GM21737 (cell line): ENCODE results near the gene PRKAG2.
"Not testable (repeated sequence)": the region's sequence is repeated elsewhere in the genome, so short reads cannot be mapped to it uniquely, and the experiment has no call there.

ENCODE experiments used
- ATAC-seq: cut with Tn5 transposase; IDR thresholded peaks from one replicate; pipeline ENCODE4 v1.9.1; 2021; ENCODE audit warnings: mild to moderate bottlenecking, moderate library complexity; ENCODE audit not compliant: unreplicated experiment

Gene PRKAG2

DNA sequence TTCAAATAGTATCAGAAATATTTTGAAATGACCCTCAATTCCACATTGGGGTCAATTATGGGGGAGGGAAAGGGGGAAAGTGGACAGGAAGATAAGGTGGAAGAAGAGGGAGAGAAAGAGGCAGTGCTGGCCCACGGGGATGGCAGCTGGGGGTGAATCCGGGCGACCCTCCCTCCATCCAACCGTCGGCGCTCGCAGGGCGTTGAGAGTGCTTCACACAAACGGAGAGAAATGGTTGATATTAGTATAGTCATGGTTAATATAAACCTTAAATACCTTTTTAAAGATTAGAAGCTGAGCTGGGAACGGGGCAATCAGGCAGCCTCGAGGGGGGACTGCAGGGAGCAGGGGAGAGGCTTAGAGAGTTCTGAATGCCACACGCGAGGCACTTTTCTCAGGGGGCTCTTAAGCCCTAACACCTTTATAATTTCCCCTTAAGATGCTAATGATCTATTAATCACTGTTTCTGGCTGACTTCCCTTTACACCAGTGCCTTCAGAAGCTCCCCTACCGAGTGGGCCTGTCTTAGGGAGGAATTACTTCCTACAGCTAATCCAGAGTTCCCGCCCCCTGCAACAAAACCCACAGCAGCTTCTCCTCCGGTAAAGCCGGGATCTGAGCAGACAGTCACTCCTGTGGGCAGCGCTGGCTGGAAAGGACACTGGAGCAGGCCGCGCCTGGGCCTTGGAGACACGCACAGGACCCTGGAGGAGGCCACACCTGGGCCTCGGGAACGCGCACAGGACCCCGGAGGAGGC, 39.5 kb downstream of the PRKAG2 start:
- no peak for ATAC-seq

DNA sequence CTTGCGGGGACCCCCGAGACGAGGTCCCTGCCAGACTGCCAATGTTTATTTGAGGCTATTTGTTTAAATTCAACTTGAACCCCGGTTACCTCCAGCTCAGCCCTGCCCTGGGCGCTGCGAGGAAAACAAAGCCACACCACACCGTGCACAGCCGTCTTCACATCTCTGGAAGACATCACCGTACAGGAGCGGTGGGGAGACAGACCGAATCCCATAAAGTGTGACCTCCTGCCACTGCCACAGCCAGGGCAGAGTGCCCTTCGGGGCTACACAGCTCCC, 40.0 kb downstream of the PRKAG2 start:
- ATAC-seq, result no peak

DNA sequence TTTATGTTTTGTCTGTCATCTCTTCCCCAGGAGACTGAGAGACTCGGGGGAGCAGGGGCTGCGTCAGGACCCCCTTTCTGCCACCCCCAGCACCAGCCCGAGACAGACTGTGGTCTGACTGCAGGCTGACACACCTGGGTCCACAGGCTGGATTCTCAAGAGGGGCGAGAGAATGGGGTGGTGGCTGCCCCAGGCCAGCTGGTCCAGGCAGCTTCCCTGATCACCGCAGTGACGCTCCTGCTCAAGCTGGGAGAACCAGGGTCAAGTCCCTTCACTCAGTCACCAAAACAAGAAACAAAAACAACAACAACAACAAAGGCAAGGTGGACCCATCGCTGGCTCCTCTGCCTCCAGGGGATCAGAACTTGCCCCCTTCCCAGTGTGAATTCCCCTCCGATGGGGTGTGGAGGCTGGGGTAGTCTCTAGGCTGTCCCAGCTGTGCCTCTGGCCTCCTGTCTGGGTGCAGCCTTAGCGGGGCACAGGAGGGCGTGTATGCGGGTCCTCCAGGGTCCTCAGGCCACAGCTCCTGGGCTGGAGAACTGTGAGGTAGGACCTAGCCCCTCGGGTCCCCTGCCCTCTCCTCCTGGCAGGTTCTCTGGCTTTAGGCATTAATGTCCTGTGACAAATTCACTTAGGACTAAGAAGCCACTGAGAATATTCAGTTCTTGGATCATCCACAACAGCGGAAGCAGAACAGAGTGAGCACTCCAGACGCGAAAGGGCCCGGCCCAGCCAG, 40.6 kb downstream of the PRKAG2 start:
- ATAC-seq, result no peak

DNA sequence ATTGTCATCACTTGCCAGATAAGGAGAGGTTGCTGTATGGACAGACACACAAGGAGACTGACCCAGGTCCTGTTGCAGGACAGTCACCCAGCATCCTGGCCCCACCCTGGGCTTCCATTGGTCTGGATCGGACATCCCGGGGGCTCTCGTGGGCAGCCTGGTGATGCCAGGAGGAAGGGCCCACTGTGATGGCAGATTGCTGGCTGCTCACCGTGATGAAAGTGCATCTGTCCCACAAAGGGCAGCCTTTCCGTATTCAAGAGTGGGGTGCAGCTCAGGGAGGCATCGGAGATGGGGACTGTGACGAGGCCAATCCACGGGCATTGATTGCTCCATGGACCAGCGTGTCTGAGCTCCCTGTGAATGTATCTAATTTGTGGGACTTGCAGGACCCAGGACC, 41.3 kb downstream of the PRKAG2 start:
- ATAC-seq, result no peak

DNA sequence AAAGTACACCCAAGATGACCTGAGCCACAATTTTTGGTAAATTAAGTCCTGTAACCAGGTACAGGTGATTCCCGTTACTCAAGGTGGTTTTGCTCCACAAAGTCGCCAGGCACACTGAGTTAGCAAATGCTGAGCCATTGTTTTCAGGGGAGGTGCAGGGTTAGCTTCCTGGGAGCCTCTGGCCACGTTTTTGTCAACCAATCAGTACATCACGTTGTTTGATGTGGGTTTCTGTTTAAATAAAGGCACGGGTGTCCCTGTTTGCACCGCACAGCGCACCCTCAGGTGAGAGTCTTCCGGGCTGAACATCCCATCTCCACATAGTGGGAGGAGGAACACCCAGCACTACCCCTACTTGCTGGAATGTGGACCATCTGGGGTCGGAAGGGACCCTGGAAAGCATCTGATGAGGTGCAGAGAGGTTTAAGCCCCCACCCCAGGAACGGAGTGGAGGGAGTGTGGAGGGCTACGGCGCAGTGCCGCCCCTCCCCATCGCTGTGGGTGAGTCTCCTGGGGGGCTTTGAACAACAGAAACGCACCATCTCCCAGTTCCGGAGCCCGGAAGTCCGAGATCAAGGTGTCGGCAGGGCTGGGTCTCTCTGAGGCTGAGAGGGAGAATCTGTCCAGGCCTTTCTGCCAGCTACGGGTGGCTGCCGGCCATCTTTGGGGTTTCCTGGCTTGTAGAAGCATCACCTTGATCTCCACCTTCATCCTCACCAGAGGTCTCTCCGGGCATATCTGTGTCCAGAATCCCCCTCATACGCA, 42.5 kb downstream of the PRKAG2 start:
- ATAC-seq, result no peak

DNA sequence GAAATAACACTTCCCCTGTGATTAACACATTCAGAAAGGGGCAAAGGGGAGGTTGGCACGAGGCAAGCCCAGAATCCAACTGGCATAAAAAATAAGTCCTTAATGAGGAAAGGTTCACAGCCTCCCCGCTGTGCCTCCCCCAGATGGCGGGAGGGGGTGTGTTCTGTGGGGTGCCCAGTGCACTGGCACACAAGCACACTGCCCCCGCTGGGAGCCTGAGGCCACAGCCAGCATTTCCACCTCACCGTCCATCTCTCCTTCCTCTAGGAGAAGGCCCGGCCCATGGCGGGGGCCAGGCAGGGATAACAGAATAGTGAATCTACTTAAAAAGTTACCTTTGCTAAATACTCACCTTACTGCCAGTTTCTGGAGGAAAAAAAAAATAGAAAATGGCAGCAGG, 43.2 kb downstream of the PRKAG2 start:
- ATAC-seq, result no peak

DNA sequence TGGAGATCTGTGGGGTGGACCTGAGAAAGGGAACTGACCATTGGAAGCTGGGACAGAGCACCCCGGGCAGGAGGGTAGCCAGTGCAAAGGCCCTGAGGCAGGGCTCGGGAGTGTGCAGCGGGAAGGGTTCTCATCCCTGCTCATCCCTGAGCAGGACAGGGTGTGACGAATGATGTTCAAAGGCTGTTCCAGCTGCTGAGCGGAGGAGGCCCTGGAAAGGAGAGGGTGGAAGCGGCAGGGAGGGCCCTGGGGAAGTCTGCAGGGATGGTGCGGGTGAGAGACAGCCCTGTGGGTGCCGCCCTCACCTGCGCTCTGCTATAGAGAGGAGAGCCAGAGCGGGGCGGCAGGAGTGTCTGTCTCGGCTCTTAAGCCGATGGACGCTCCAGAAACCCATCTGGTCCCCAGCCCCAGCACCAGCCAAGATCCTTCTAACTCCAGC, 43.7 kb downstream of the PRKAG2 start:
- no peak for ATAC-seq

DNA sequence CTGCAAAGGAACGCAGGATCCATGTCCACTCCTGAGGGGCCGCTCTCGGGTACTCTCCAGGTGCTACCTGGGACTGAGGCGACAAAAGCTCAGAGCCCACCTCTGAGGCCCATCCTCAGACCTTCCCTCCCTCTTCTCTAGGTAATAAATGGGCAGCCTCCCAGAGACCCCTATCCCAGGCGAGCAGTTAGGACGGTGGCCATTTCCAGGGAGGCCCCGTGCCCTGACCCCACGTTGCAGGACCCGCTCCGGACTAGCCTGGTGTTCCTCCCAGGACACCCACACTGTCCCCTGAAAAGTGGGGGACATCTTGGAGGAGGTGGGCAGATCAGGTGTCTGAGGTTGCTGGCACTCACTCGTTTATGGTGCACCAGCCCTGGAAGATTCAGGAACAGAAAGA, 44.3 kb downstream of the PRKAG2 start:
- no peak for ATAC-seq

DNA sequence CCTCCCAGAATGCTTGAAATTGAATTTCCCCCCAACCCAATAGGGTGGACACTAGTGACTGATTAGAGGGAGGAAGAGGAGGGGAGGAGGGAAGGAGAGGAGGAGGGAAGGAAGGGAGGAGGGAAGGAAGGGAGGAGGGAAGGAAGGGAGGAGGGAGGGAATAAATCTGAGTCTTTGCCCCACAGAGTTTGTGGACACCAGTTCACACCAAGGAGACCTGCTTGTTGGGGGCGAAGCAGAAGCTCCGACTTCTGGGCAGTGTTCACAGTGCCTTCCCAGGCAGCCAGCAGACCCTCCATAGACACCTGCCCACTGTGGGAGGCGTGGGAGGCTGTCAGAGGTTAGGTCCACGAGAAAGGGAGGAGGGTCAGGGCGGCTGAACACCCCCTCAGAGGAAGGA, 44.8 kb downstream of the PRKAG2 start:
- no peak for ATAC-seq

DNA sequence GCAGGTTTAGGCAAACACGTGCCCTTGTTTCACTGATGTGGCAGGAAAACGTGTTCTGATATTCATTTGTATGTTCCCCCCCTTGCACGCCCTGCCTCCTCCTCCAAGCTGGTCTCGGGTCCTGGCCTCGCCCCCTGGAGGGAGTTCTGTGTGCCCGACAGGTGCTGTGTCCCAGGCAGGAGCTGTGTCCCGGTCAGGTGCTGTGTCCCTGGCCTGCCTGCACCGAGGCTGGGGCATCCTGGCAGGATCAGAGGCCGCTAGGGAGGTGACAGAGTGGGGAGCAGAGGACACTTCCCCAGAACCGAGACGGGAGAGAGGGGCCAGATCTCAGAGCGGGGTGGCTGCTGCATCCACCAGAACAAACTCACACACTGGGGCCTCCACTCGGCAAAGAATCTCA, 45.3 kb downstream of the PRKAG2 start:
- no peak for ATAC-seq

DNA sequence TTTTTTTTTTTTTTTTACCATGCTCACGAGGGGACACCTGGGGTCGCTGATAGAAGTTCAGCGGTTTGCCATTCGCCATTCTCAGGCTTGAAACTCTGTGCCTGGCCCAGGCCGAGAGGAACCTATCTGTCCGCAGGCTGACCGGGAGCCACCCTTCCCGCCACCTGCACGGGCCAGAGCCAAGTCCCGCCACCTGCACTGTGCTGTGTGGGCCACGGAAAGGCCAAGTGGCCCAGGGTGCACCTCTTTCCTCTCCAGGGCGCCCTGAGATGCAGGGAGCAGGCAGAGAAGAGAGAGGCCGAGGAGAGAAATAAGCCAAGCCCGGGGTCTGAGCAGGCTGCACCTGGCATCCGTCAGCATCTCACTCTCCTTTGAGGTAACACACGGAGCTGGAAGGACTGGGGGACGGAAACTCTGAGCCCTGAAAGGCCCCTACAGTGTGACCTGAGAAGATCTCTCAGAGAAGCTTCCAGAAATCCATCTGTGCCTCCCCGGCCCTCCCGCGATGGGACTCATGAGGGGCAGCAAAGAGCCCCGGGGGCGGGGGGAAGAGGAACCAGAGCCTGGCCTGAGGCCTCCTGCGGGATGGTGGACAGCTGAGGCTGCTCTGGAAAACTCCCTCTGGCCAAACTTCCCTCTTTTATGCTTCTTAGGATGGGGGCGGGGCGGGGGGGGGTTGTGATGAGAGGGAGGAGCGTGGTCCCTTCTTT, 46.6 kb downstream of the PRKAG2 start:
- no peak for ATAC-seq

DNA sequence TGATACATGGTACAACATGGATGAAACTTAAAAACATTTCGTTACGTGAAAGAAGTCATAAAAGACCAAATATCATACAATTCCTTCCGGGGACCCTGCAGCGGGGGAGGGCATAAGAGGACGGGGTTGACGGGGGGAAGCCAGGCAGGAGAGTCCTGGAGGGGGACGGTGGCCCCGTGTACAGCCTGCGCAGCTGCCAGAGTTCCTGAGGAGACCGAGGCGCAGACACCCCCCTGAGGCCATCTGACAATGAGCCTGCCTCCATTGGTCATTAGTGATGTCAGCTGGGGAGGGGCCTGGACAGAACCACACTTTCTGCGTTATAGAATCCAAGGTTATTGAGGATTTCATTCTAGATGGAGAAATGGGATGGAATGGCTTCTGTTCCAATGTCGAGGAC, 47.2 kb downstream of the PRKAG2 start:
- no peak for ATAC-seq

DNA sequence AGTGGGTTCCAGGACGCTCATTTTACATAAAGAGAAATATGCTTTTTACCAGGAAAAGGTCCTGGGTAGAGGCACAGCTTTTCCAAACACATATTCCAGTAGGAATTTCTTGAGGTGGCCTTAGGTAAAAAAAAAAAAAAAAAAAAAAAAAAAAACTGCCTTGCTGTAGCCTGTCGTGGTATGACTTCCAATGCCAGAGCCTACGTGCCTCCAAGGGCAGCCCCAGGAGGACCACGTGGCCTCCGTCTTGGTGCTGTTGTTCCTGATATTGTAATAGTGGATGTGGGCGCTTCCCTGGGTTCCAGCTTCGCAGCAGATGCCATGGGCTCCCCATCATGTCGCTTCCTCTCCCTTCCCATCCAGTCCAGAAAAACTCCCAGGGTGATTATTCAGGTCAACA, 49.3 kb downstream of the PRKAG2 start:
- ATAC-seq, result no peak

DNA sequence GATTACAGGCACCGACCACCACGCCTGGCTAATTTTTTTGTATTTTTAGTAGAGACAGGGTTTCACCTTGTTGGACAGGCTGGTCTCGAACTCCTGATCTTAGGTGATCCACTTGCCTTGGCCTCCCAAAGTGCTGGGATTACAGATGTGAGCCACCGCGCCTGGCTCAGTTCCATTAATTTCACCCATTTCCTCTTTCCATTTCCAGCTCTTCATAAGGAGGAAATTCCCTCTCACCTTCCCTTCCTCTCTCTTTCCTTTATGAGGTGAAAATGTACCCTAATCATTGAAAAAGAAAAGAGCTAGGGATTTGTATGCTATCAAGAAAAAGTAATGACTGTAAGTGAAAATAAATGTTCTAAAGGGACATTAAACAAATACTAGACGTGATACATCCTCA, 50.6 kb downstream of the PRKAG2 start:
- not testable (repeated sequence) for ATAC-seq

DNA sequence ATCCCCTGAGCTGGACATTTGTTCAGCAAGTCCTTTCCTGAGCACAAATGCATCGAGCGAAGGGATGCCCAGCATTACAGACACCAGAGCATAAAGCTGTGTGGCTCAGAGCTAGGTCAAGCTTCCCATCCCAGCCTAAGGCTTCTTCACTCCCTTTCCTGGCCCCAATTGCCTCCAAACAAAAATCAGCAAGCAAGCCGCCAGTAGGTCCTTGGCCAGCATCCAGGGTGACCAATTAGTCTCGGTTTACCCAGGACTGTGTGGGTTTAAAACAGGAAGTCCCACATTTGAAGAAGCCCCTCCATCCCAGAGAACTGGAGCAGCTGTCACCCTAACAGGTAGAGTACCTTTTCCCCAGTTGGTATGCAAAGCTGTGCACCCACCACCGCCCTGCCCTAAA, 51.2 kb downstream of the PRKAG2 start:
- ATAC-seq, result no peak

DNA sequence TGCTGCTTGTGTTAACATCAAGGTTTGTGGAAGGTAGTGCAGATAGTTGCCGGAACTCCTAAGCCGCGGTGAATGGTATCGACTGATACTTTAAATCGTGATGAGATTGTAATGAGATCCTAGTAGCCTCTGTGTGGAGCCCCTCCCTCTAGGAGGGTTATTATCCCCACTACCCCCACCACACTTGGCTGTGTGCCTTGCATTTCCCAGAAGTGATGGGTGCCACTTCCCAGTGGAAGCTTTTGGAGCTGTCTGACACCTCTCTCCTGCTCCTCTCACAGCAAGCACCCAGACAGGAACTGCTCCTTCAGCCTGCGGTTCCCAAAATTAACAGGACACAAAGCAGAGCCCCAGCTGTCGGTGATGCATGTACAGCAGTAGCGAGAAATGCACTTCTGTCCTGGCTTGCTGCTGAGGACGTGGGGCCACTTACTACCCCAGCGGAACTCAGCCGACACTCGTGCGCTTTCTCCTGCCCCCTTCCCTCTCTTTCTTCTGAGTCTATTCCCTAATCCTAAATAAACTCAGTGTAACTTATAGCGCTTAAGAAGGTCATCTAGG, 52.5 kb downstream of the PRKAG2 start:
- no peak for ATAC-seq

DNA sequence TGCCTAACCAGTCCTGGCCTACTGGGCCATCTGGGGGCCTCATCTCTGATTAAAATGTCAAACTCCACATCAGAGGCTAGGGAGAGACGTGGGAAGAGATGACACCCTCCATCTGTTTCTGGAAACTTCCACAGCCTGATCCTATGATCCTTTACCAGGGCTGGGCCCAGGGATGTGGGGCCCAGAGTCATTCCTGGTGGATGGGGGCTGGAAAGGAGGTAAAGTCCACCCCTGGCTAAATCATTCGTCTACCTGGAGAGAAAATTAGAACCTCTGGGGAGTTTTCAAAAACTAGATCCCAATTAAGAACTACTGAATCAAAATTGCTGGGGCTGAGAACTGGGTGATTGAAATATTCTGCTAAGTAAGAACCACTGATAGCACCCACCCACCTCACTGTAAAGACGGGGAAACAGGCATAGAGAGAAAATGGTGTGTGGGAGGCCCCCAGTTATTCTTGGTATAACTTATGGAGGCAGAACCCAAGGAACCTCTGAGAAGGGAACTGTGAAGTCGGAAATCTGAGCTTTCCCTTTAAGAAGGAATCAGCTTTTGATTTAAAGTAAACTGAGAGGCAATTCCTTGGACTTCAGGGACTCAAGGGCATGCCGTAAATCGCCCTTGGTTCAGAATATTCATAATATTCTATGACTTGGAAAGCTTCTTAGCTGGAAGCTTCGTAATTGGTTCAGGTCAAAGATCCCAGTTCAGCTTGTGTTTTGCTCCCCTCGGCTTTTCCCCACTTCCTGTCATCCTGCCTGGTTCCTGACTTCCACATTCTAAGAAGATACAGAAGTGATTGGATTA, 53.1 kb downstream of the PRKAG2 start:
- no peak for ATAC-seq

DNA sequence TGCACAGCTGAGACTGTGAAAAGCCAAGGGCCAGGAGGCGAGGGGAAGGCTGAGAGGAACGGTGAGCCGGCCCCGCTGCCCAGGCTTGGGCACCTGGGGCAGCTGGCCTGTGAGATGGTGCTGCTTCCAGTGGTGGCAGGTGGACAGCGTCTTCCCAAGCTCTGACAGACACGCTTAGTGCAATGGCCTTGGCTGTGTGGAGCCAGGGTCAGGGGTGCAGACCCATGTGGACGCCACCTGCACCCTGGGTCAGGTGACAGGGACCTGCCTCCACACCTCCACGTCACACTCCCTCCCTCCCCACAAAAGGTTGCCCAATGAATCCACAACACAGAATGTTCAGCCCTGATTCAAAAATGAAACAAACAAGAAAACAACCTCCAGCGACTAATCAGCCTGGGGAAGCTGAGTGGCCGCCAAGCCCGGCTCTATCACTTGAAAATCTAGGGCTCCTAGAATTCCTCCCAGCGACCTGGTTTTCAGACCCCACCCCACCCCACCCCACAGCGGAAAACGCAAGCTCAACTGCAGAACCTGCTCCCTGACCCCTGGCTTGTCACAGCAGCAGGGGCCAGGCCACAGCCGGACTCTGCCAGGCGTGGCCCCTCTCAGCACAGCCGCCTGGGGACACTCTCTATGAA, 54.3 kb downstream of the PRKAG2 start:
- no peak for ATAC-seq

DNA sequence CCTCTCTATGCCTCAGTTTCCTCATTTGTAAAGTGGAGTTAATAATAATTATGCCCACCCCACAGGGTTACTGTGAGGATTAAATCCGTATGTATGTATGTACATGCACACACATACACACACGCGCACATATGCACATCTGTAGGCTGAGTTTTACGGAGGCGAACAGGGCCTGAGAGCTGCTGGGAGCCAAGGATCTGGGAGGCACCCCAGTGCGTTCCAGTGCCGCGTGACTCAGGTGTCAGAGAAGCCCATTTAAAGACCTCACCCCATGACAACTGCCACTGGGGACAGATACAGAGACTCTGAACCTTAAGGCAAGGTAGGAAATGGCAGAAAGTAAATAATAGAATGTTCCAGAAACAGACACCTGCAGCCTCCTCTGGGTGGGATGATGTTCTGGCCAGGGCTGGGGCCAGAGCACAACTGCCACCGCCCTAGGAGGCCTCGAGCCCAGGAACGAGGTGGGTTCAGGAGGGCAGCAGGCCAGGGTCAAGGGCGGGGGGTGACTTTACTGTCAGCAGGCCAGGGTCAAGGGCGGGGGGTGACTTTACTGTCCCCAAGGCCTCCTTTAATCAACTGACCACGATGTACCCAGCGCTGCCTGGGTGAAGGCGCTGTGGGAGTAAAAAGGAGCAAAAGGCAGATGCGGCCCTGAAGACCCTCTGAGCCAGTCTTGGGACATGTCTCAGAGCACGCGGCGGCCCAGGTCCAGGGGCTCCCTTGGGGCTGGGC, 54.9 kb downstream of the PRKAG2 start:
- ATAC-seq, result no peak
